HG02970 (cell line): Measurements from ENCODE around the gene AK5.
"Not testable (repeated sequence)": the region's sequence is repeated elsewhere in the genome, so short reads cannot be mapped to it uniquely, and the experiment has no call there.

Experiments
- ATAC-seq: cut with Tn5 transposase; IDR thresholded peaks from one replicate; pipeline ENCODE4 v1.9.1; 2021; ENCODE audit warnings: mild to moderate bottlenecking, moderate library complexity, moderate number of reproducible peaks; ENCODE audit not compliant: unreplicated experiment, low FRiP score

AK5 gene

DNA sequence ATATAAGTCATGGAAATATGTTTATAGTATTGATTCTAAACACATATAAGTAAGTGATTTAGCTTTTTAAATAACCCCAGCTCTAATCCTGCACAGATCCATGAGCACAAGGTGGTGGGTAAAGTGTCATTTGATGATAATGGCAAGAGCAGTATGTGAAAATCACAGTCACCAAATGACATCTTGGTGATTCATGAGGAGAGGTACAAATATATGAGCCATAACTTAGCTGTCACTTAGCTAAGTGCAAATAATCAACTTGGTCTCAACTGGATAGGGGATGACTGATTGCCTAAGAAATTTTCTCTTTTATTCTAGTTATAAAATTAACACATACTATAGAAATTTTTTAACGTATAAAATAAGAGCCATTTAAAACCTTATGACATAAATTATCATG is 202.5 kb downstream of the AK5 start:
- ATAC-seq: no peak

DNA sequence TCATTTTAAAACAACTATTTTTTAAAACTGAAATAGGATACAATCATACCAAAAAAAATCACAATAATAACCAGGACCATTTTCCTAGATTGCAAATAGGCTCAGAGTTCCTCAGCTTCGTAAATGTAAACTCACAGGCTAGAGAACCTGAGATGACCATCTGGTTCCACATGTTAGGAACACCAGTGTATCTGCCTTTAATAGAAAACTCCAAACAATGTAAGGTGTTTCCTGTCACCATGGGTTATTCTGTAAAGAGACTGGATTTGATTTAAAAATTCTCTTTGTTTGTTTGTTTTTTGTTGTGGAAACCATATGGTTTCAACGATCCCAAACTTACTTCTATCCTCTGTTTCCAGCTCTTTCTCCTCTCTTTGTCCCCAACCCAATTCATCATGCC is 203.1 kb downstream of the AK5 start:
- ATAC-seq: no peak

DNA sequence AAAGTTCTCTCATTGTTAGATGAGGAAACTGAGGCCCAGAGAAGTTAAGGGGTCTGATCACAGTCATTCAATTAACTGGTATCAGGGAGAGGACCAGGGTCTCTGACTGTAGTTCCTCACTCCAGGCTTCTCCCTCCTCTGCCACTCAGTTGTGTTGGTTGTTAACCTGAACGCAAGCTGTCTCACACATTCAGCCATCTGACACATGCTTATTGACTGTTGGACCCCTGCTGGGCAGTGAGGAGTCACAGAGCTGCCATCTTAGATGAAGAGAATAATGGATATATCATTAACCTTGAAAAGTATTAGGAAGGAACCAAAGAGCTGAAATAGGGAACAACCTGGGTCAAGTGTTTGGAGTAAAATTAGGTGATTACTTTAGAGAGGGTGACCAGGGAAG is 205.8 kb downstream of the AK5 start:
- no peak for ATAC-seq

DNA sequence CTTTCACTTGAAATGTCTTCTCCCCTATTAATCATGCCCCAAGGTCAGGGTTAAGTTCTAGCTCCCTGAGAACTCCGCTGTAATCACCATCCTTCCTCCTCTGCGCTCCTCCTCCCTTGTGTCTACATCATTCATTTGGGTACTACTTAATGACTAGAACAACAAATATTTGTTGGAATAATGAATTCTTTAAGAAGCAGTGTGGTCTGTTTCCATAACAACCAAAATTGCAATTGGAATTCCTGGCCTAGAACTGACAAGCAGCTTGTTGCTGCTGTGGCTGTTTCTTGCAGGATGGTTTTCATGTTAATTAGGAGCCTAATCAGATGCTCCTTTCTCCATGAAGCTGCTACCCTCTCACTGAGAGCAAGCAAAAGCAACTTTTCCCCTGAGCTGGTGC is 208.1 kb downstream of the AK5 start:
- no peak for ATAC-seq

DNA sequence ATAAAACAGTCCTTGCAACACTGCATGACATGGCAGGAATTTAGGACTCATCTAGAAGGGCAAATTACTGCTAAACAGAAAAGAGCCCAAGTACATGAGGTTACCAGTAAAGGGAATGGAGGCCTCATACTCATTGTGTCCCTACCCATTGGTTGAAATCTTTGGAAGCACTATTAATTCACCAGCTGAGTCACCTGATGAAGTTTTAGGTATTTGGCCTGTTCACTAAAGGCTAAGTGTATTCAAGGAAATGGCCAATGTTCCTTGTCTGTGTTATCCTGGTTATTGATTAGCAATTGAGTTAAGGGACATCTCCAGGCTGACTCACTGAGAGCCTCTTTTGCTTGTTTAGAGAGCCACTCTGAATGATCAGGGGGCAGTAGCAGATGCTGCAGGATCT is 212.2 kb downstream of the AK5 start:
- ATAC-seq: no peak

DNA sequence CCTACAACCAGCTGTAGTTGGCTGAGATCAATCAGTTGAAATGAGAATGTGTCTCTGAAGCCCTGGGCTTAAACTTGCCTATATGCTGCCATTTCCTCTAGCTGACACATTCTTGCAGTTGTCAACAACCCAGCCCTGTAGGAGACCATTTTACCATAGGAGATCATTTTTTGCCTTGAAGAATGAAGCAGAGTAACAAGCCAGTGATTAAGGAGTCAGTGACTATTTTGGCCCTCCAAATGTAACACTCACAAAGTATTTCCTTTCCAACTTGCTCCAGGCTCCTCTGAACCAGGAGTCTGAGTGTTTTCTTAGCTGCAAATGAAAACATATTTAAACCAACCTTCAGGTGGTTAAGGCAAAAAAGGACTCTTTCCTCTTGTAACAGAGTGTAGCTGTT is 217.1 kb downstream of the AK5 start:
- ATAC-seq: no peak

DNA sequence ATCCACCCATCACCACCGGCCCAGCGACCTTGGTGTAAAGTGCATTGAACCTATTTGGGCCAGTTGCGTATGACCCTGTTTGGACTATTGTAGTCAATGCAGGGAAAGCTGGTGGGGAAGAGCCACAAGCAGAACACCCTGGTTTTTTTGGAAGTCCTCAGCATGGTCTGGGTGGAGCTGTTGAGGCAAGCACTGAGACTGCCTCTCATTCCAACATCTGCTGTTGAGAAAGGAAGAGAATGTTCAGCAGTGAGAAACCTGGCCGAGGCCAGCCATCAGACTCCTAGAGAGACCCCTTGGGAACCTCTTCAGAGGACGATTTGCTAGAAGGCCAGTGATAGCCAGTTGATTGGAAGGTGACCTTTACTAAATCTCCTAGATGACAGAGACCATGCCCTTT is 217.6 kb downstream of the AK5 start:
- ATAC-seq: no peak

DNA sequence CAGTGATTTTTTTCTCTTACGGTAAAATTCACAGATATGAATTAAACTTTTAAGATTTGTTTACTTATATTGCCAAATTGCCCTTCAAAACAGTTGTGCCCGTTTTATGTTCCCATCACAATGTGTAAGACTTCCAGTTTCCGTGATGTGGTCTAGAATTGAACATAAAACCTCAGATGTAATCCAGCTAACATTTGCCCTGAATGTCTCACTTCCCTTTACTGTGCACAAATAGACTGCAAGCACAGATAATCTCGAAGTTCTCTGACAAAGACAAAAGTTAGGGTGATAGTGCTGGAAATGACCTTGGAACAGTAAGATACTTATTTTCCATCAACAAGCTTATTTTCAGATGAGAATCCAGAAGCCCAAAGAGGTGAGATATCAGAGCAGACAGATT is 223.2 kb downstream of the AK5 start:
- no peak for ATAC-seq

DNA sequence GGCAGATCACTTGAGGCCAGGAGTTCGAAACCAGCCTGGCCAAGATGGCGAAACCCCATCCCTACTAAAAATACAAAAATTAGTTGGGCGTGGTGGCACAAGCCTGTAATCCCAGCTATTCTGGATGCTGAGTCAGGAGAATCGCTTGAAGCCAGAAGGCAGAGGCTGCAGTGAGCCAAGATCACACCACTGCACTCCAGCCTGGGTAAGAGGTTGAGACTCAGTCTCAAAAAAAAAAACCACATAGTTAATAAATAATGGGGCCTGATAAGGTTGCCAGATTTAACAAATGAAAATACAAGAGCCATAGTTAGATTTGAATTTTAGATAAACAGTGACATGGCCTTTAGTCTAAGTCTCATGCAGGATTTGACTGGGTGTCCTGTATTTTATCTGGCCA is 225.0 kb downstream of the AK5 start:
- no peak for ATAC-seq

DNA sequence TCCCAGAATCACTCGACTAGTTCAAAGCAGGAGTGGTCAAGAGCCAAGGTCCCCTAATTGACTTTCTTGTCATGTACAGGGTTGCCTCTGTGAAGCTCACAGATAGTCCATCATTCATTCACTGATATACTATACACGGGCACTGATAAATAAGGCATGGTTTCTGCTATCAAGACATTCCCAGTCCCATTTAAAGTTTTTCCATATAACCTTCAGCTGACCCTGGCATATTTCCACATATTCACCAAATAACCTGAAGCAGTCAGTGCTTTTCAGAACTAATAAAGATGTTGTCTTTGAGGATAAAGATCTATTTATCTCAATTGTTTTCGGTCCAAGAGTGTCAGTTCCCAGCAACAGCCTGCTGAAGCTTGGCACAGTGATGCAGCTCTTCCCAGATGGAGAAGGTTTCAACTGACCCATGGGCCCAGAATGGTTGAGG is 227.3 kb downstream of the AK5 start:
- no peak for ATAC-seq

DNA sequence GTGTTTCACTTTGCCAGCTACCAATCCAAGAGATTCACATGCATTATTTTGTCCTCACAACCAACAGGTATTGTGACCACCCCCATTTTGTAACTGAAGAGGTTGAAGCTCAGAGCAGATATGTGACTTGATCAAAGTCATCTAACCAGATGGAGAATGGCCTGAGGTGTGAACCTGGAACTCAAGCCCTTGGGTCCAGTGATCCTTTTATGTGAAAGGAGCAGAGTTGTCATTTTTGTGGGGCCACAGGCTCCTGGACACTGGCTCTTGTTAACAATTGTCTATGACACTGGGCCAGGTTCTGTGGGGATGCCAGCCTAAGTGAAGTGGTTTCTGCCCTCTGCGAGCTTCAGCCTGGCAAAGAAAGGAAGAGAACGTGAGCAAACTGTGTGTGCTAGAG is 228.1 kb downstream of the AK5 start:
- ATAC-seq: no peak

DNA sequence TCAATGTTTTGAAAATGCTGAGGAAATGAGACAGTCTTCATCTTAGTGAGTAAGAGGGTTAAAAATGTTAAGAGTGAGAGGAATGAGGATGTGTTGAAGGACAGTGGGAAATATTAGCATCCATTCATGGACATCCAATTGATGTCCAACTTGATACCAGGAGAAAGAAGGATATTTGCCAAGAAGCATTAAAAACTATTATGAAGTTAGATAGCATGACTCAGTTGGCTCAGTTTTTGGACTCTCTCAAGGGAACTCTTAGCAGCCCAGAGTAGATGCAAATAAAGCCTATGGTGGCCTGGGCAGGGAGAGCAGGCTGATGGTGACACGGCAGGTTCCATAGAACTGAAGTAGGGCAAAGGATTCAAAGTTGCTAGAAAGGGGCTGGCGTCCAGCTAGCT is 229.6 kb downstream of the AK5 start:
- no peak for ATAC-seq

DNA sequence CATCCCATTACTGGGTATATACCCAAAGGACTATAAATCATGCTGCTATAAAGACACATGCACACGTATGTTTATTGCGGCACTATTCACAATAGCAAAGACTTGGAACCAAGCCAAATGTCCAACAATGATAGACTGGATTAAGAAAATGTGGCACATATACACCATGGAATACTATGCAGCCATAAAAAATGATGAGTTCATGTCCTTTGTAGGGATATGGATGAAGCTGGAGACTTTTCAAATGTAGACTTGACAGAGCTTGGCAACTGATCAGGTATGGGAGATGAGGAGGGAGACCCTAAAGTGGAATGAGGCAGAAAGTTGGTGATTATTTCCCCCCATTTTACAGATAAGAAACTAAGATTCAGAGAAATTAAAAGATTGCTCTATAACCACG is 230.8 kb downstream of the AK5 start:
- not testable (repeated sequence) for ATAC-seq

DNA sequence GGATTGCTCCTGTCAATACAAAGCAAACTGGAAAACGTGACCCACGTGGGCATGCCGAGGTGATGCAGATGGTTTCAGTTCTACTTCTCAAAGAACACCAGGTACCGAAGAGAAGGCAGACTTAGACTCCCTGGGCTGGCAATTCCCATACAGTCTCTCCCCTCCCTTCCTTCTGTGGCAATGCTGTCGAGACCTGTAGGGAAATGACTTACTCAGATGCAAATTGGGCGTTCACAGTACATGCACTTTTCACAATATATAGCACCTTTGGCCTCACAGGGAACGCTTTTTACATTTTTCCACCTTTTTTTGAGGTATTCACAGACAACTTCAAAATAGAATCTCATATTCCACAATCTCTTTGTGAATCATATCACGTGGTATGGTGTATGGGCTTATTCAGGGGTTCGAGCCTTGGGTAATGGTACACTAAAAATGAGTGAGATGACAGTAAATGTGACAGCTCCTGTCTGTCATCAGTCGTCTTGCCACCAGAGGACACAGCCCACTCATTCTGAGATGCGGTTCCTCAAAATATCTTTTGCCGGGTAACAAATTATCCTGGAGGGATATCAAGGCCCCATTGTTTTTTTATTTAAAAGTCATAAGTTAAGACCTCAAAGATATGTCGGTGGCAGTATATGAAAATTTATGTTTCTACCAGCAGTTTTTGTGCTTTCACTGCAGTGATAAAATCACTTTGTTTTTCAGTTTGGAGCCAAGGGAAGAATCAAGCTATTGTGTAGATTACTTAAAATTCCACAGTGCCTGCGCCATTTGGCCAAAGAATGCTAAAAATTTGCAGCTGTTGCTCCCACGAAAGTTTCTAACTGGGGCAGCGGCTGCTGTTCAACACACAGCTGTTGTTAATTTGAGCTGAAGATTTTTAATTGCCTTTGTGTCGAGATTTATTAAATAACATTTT is 232.3 kb downstream of the AK5 start:
- no peak for ATAC-seq

DNA sequence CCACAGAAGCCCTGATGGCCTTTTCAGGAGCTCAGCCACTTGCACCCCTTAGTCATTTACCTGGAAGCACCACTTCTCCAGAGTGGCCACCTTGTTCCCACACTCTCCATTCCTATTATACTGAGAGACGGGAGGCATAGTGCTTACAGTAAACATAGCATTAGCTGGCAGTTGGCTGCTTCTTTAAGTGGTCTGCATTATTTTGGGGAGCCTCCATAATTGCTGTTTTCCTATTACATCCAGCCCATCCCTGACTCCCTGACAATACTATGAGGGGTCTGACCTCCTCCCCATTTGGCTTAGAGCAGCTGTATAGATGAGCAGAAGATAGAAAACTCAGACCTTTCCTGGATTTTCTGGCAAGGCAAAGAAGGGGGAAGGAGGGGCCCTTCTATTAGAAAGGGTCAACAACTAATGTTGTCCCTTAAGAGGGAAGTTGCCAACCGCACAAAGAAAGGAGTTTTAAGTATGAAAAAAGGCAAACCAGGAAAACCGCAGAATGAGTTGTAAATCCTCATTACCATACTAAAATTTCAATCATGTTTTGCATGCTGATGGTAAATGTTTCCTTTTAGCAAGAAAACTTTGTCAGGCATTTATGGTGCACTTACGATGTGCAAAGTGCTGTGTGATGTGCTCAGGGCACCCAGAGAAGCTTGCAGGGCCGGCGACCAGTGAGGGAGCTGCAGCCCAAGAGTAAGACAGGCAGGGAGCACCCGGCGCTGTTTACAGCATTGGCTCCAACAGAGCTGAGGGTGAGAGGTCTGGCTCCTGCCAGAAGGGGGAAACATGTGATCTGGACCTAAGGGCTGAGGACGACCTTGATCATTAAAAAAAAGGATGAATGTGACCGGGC is 233.3 kb downstream of the AK5 start:
- ATAC-seq: no peak

DNA sequence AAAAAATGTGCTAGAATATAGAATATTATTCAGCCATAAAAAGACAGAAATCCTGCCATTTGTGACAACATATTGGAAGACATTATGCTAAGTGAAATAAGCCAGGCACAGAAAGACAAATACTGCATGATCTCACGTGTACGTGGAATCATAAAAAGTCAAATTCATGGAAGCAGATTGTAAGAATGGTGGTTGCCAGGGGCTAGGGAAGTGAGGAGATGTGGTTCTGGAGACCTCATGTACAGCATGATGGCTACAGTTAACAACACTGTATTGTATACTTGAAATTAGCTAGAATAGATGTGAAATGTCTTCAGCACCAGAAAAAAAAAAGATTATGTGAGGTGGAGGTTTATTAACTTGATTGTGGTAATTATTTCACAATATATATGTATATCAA is 234.3 kb downstream of the AK5 start:
- no peak for ATAC-seq

DNA sequence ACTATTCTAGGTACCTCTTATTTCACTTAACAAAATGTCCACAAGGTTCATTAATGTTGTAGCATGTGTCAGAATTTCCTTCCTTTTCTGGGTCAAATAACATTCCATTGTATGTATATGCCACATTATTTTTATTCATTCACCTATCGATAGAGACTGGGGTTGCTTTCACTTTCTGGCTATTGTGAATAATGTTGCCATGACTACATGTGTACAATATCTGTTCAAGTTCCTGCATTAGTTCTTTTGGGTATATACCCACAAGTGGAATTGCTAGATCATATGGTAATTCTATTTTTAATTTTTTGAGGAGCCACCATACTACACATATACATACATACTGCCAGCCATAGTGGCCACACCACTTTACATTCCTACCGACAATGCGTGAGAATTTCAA is 242.2 kb downstream of the AK5 start:
- no peak for ATAC-seq

DNA sequence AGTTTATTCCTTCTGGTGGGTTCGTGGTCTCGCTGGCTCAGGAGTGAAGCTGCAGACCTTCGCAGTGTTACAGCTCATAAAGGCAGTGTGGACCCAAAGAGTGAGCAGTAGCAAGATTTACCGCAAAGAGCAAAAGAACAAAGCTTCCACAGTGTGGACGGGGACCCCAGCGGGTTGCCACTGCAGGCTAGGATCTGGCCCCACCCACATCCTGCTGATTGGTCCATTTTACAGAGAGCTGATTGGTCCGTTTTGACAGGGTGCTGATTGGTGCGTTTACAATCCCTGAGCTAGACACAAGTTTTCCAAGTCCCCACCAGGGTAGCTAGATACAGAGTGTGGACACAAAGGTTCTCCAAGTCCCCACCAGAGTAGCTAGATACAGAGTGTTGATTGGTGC is 249.3 kb downstream of the AK5 start:
- ATAC-seq: not testable (repeated sequence)

DNA sequence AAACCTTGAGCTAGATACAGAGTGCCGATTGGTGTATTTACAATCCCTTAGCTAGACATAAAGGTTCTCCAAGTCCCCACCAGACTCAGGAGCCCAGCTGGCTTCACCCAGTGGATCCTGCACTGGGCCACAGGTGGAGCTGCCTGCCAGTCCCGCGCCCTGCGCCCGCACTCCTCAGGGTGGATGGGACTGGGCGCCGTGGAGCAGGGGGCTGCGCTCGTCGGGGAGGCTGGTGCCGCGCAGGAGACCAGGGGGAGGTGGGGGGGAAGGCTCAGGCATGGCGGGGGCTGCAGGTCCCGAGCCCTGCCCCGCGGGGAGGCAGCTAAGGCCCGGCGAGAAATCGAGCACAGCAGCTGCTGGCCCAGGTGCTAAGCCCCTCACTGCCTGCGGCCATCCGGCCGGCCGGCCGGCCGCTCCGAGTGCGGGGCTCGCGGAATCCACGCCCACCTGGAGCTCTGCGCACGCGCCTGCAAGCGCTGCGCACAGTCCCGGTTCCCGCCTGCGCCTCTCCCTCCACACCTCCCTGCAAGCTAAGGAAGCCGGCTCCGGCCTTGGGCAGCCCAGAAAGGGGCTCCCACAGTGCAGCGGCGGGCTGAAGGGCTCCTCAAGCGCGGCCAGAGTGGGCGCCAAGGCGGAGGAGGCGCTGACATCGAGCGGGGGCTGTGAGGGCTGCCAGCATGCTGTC is 249.9 kb downstream of the AK5 start:
- not testable (repeated sequence) for ATAC-seq

DNA sequence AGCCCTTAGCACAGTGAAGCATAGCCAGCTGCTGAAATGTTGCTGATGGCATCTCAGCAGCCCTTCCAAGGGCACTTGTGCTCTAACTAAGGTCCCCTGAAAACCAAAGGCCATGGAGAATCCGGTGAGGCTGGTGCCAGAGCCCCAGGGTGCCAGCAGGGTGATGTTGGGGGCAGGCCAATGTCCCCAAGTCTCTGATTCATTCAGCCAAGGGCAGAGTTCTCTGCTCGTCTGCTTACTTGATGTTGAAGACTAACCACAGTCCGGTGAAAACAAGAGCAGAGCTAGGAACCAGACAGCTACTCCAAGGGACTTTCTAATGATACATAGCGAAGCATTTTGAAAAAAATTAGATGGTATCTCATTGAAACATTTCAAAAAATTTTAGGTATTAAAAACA is 250.8 kb downstream of the AK5 start:
- ATAC-seq: no peak
